H9 (cell line): ENCODE data around the gene OSBPL2. TPM values are rescaled to one million over a fixed set of nuclear protein-coding genes. Genes with fewer than 3 reads are reported as not detected.
A peak's percentile ranks its signal among the peaks of the same experiment; 100 is the strongest.

Experiments used
- DNase-seq: peaks from one replicate; pipeline ENCODE4 v3.0.0-alpha.2; 2017
- H2AFZ ChIP-seq: one replicate; pipeline ENCODE4 v1.6.1; 2013; ENCODE audit warnings: mild to moderate bottlenecking, low read length, control low read depth, moderate library complexity
- H2AK5ac ChIP-seq: 2 replicates; pipeline ENCODE4 v1.6.1; 2013; ENCODE audit warnings: low read length, control low read depth, mixed read lengths; ENCODE audit not compliant: insufficient read length
- H2BK120ac ChIP-seq: one replicate; pipeline ENCODE4 v1.6.1; 2013; ENCODE audit warnings: low read depth, mild to moderate bottlenecking, low read length, control low read depth, inconsistent platforms; ENCODE audit not compliant: poor library complexity, severe bottlenecking
- H2BK12ac ChIP-seq: 2 replicates; pipeline ENCODE4 v1.6.1; 2013; ENCODE audit warnings: low read length, control low read depth, mixed read lengths, low read depth; ENCODE audit not compliant: insufficient read length
- H2BK15ac ChIP-seq: 2 replicates; pipeline ENCODE4 v1.6.1; 2013; ENCODE audit warnings: low read depth, low read length, control low read depth
- H2BK20ac ChIP-seq: one replicate; pipeline ENCODE4 v1.6.1; 2013; ENCODE audit warnings: low read depth, mild to moderate bottlenecking, low read length, control low read depth, inconsistent platforms; ENCODE audit not compliant: poor library complexity, severe bottlenecking
- H2BK5ac ChIP-seq: 2 replicates; pipeline ENCODE4 v1.6.1; 2013; ENCODE audit warnings: low read length, control low read depth, mixed read lengths; ENCODE audit not compliant: insufficient read length
- H3K14ac ChIP-seq: 2 replicates; pipeline ENCODE4 v1.6.1; 2013; ENCODE audit warnings: low read length, control low read depth; ENCODE audit not compliant: insufficient read depth
- H3K18ac ChIP-seq: 2 replicates; pipeline ENCODE4 v1.6.1; 2013; ENCODE audit warnings: low read depth, mild to moderate bottlenecking, mixed read lengths, low read length, control low read depth; ENCODE audit not compliant: insufficient read length
- H3K23ac ChIP-seq: 2 replicates; pipeline ENCODE4 v1.6.1; 2013; ENCODE audit warnings: low read length, control low read depth, mixed read lengths, low read depth; ENCODE audit not compliant: insufficient read length
- H3K23me2 ChIP-seq: 2 replicates; pipeline ENCODE4 v1.6.1; 2013; ENCODE audit warnings: low read depth, mild to moderate bottlenecking, mixed read lengths, low read length, control low read depth; ENCODE audit not compliant: insufficient read length, poor library complexity, severe bottlenecking
- H3K27ac ChIP-seq: 2 replicates; pipeline ENCODE4 v1.5.1; 2013; ENCODE audit warnings: low read length, control low read depth, mixed read lengths, low read depth; ENCODE audit not compliant: insufficient read length
- H3K27me3 ChIP-seq: 2 replicates; pipeline ENCODE4 v1.6.1; 2013; ENCODE audit warnings: low read length, control low read depth, inconsistent platforms; ENCODE audit not compliant: insufficient read depth
- H3K4ac ChIP-seq: 2 replicates; pipeline ENCODE4 v1.6.1; 2013; ENCODE audit warnings: low read depth, mild to moderate bottlenecking, control low read depth, inconsistent platforms, low read length, moderate library complexity
- H3K4me1 ChIP-seq: 2 replicates; pipeline ENCODE4 v1.6.1; 2013; ENCODE audit warnings: low read length, control low read depth, inconsistent platforms; ENCODE audit not compliant: insufficient read depth
- H3K4me2 ChIP-seq: 2 replicates; pipeline ENCODE4 v1.6.1; 2013; ENCODE audit warnings: low read length, control low read depth, mixed read lengths; ENCODE audit not compliant: insufficient read length, insufficient read depth
- H3K56ac ChIP-seq: 2 replicates; pipeline ENCODE4 v1.6.1; 2013; ENCODE audit warnings: low read depth, mild to moderate bottlenecking, mixed read lengths, low read length, control low read depth; ENCODE audit not compliant: insufficient read length
- H3K79me1 ChIP-seq: 2 replicates; pipeline ENCODE4 v1.6.1; 2013; ENCODE audit warnings: low read depth, mild to moderate bottlenecking, moderate library complexity, low read length, control low read depth, inconsistent platforms; ENCODE audit not compliant: insufficient read depth, poor library complexity, severe bottlenecking
- H3K79me2 ChIP-seq: 2 replicates; pipeline ENCODE4 v1.6.1; 2013; ENCODE audit warnings: low read length, control low read depth, inconsistent platforms; ENCODE audit not compliant: insufficient read depth
- H3K9ac ChIP-seq: 2 replicates; pipeline ENCODE4 v1.6.1; 2013; ENCODE audit warnings: low read length, control low read depth, mixed read lengths; ENCODE audit not compliant: insufficient read length; ENCODE audit errors: extremely low read depth
- H3K9me3 ChIP-seq: one replicate; pipeline ENCODE4 v1.6.1; 2013; ENCODE audit warnings: low read depth, low read length, inconsistent platforms; ENCODE audit not compliant: control insufficient read depth
- H3T11ph ChIP-seq: one replicate; pipeline ENCODE4 v1.6.1; 2013; ENCODE audit warnings: mild to moderate bottlenecking, low read length, control low read depth, inconsistent platforms
- H4K20me1 ChIP-seq: one replicate; pipeline ENCODE4 v1.6.1; 2013; ENCODE audit not compliant: control insufficient read depth, insufficient read length, insufficient read depth
- H4K5ac ChIP-seq: 2 replicates; pipeline ENCODE4 v1.6.1; 2013; ENCODE audit warnings: low read depth, mild to moderate bottlenecking, mixed read lengths, low read length, control low read depth; ENCODE audit not compliant: insufficient read length
- H4K8ac ChIP-seq: replicated peaks from 2 replicates; pipeline ENCODE4 v1.6.1; 2013; ENCODE audit warnings: low read length, control low read depth, mixed read lengths, low read depth; ENCODE audit not compliant: insufficient read length
- H4K91ac ChIP-seq: 2 replicates; pipeline ENCODE4 v1.6.1; 2013; ENCODE audit warnings: low read depth, mild to moderate bottlenecking, moderate library complexity, mixed read lengths, low read length, control low read depth; ENCODE audit not compliant: insufficient read length
- H3K27ac Mint-ChIP-seq, 3 experiments: 2 replicates in 2 of 3; 3 replicates in 1 of 3; pipeline ENCODE4 v1.8.0; 2020 to 2021; ENCODE audit warnings: mixed read lengths in 3 of 3, mild to moderate bottlenecking in 1 of 3, moderate library complexity in 1 of 3
- H3K27me3 Mint-ChIP-seq: 2 replicates; pipeline ENCODE4 v1.8.0; 2021; ENCODE audit warnings: low read depth, mild to moderate bottlenecking, moderate library complexity, mixed read lengths
- H3K36me3 Mint-ChIP-seq, 3 experiments: 2 replicates in 2 of 3; 3 replicates in 1 of 3; pipeline ENCODE4 v1.8.0; 2020 to 2021; ENCODE audit warnings: low read depth in 3 of 3, mixed read lengths in 3 of 3; ENCODE audit not compliant: insufficient read depth in 1 of 3
- H3K4me1 Mint-ChIP-seq, 2 experiments: 2 replicates each; pipeline ENCODE4 v1.8.0; 2020; ENCODE audit warnings: mixed read lengths in 2 of 2
- H3K4me3 Mint-ChIP-seq, 2 experiments: 2 replicates in 1 of 2; 3 replicates in 1 of 2; pipeline ENCODE4 v1.8.0; 2020 to 2021; ENCODE audit warnings: mild to moderate bottlenecking in 2 of 2, mixed read lengths in 2 of 2, moderate library complexity in 1 of 2
- H3K9me3 Mint-ChIP-seq, 2 experiments: 2 replicates in 1 of 2; 3 replicates in 1 of 2; pipeline ENCODE4 v1.8.0; 2020; ENCODE audit warnings: mild to moderate bottlenecking in 2 of 2, mixed read lengths in 2 of 2, moderate library complexity in 1 of 2
- WGBS: extraction: QIAGEN DNeasy Blood & Tissue Kit; methylation state at CpG from one replicate; pipeline ENCODE4 v1.1.7; 2013; ENCODE audit warnings: missing lambda C conversion rate, low lambda C conversion rate, mixed read lengths; ENCODE audit not compliant: insufficient read length; ENCODE audit errors: extremely low coverage; 5-methylcytosine and 5-hydroxymethylcytosine counted together
- total RNA-seq: library from RNA; stranded (reverse); gene quantifications from 2 replicates; pipeline ENCODE4 v1.2.1, GENCODE V29; 2021
- TF ChIP-seq, protein P1 (sequence below): fragments of 200-600 bp; sonication (generic); conservative IDR thresholded peaks from 3 replicates; pipeline ENCODE4 v1.8.0; 2021; ENCODE audit warnings: antibody characterized with exemption, mild to moderate bottlenecking

The OSBPL2 gene
- total RNA-seq, 1 experiment from 2014 or later, result 47.3 TPM

DNA sequence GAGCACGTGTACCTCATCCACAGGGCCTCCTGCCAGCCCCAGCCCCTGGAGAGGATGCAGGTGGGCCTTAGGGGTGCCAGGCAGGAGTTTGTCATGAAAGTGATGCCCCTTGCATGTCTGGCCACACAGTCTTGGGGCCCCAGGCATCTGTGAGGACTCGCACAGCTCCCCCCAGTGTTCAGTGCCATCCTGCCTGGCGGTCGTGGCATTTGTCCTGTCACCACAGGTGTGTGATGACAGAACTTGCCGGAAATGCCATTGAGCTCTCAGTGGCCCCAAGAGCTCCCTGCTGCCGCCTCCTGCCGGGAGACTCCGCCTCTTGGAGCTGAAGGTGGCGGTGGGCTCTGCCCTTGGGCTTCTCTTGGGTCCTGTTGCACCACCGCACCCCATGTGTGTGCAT is 33.9 kb downstream of the OSBPL2 start:
- Histone ChIP-seq H3K79me2 (no peaks in the 10 kb centered on the region), H3K4me2 (no peak overlapping the region), H3K9ac (no peak overlapping the region), H3K56ac (no peak overlapping the region), H3K23ac (no peak overlapping the region), H3T11ph (no peak overlapping the region), H3K4me1 (no peaks in the 10 kb centered on the region), H2BK5ac (no peak overlapping the region), H3K27ac (no peak overlapping the region), H3K18ac (no peak overlapping the region), H3K27me3 (no peaks in the 10 kb centered on the region), H3K4ac (no peak overlapping the region), H2AK5ac (no peak overlapping the region), H2BK20ac (no peak overlapping the region), H4K8ac (no peak overlapping the region), H2AFZ (no peak overlapping the region), H3K9me3 (no peaks in the 10 kb centered on the region), H3K23me2 (no peaks in the 10 kb centered on the region), H2BK15ac (no peak overlapping the region), H4K5ac (no peak overlapping the region), H2BK12ac (no peak overlapping the region), H4K20me1 (peaks cover 5% of the 10 kb centered on the region), H3K79me1 (no peaks in the 10 kb centered on the region), H2BK120ac (no peak overlapping the region), H3K14ac (no peak overlapping the region; the same call in 1 of the 2 replicates), H4K91ac (no peak overlapping the region)
- Mint-ChIP-seq H3K9me3 (no peaks in the 10 kb centered on the region), H3K4me3 (no peak overlapping the region), H3K27me3 (no peaks in the 10 kb centered on the region; the same call in 1 of the 2 replicates), H3K27ac (0 out of 7 replicates have a peak overlapping the region, but pooled peaks of 1 of the 3 experiments have one; percentile 57), H3K4me1 (no peaks in the 10 kb centered on the region), H3K36me3 (peaks cover 13 to 49% (median 42%) of the 10 kb centered on the region in 3 experiments; a peak in 6 of 7 replicates)
- no peak for DNase-seq
- TF ChIP-seq, protein P1, sequence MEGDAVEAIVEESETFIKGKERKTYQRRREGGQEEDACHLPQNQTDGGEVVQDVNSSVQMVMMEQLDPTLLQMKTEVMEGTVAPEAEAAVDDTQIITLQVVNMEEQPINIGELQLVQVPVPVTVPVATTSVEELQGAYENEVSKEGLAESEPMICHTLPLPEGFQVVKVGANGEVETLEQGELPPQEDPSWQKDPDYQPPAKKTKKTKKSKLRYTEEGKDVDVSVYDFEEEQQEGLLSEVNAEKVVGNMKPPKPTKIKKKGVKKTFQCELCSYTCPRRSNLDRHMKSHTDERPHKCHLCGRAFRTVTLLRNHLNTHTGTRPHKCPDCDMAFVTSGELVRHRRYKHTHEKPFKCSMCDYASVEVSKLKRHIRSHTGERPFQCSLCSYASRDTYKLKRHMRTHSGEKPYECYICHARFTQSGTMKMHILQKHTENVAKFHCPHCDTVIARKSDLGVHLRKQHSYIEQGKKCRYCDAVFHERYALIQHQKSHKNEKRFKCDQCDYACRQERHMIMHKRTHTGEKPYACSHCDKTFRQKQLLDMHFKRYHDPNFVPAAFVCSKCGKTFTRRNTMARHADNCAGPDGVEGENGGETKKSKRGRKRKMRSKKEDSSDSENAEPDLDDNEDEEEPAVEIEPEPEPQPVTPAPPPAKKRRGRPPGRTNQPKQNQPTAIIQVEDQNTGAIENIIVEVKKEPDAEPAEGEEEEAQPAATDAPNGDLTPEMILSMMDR, result no peak; the same call in 2 of the 3 replicates
- WGBS, result no CpG with 5 or more reads among the region's 10 CpGs
